LNCaP clone FGC (cell line): ENCODE results near the gene RNF32.

Source experiments
- DNase-seq: peaks from one replicate; pipeline ENCODE4 v3.0.0-alpha.2; 2011; ENCODE audit warnings: low read depth
- H3K4me3 ChIP-seq: 2 replicates; pipeline ENCODE4 v1.5.1; 2011; ENCODE audit warnings: mild to moderate bottlenecking, low read depth, low read length, control low read depth
- CTCF ChIP-seq: IDR thresholded peaks from 2 replicates; pipeline ENCODE4 v1.5.1; 2012; ENCODE audit warnings: mild to moderate bottlenecking; ENCODE audit not compliant: control insufficient read depth, insufficient read depth; ENCODE audit errors: extremely low read depth

Gene RNF32

GRCh38 chr7:156640257-156640948 lies at the start of gene RNF32:
Gene RNF32, plus strand, starts transcription at chr7:156640774. Its CDS starts 3,104 bp downstream, at chr7:156643878.
- H3K4me3 ChIP-seq, result peak within 1 kb of the TSS; percentile 79
- DNase-seq, result peak; percentile 70
- TF ChIP-seq CTCF, result no peak

GRCh38 chr7:156592155-156592884 lies 48.3 kb upstream of the RNF32 start:
- no peak for DNase-seq
- no peak overlapping the region for H3K4me3 ChIP-seq
- no peak for TF ChIP-seq CTCF

GRCh38 chr7:156594283-156595080 lies 46.1 kb upstream of the RNF32 start:
- H3K4me3 ChIP-seq, result no peak overlapping the region
- TF ChIP-seq CTCF, result no peak
- no peak for DNase-seq

GRCh38 chr7:156600496-156600895 lies 40.1 kb upstream of the RNF32 start:
- H3K4me3 ChIP-seq, result no peak overlapping the region
- DNase-seq, result no peak
- TF ChIP-seq CTCF, result no peak

DNA sequence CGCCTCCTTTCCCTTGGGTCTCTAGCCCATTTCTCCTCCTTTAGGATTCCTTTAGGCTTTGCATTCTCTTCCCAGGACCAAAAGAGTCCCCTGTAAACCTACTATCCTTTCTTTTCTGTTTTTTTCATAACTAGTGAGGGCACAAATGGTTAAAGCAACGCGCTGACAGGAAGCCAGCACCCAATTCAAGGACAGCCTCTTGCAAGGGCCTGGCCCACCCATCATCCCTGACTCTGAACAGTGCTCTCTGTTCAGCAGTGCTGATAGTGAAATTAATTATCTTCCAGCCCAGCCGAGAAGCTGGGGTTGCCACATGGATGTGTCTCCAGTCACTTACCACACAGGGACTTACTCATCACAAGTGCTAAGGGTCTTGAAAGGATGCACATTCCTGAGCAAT lies 38.3 kb upstream of the RNF32 start:
- TF ChIP-seq CTCF, result no peak
- DNase-seq, result no peak
- no peak overlapping the region for H3K4me3 ChIP-seq

DNA sequence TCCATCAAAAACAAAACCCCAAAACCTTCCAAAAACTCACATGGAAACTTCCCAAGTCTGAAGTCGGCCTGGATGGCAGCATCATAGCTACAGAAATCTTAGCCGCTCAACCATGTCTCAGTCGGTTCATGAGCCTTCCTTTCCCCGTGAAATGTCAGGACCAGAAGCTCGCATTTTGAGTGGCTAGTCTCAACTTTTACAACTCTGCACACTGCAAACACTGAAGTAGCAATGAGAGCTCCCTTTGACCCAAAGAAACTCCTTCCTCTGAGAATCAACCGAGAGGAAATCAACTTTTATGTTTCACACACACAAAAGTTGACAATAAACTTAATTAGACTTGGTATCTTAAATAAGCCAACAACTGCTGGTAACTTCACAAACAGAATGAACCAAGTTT lies 37.6 kb upstream of the RNF32 start:
- no peak for TF ChIP-seq CTCF
- no peak overlapping the region for H3K4me3 ChIP-seq
- DNase-seq, result no peak
